GM21737 (cell line): Measurements from ENCODE around the gene USB1.

Source experiments
- ATAC-seq: cut with Tn5 transposase; IDR thresholded peaks from one replicate; pipeline ENCODE4 v1.9.1; 2021; ENCODE audit warnings: mild to moderate bottlenecking, moderate library complexity; ENCODE audit not compliant: unreplicated experiment

USB1 gene

DNA sequence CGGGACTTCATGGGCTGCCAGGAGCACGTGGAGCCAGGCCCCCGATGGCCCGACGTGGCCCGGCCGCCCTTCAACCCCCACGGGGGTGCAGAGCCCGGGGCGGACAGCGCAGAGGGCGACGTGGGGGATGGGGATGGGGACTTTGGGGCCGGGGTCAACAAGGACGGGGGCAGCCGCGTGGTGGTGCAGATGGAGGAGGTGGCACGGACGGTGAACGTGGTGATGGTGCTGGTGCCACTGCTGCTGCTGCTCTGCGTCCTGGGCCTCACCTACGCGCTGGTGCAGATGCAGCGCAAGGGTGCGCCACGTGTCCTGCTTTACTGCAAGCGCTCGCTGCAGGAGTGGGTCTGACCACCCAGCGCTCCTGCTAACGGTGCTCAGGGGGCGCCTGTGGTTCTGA lies 43.9 kb downstream of the USB1 start:
- ATAC-seq = no peak

GRCh38 chr16:58046054-58046881 lies 45.1 kb downstream of the USB1 start:
- no peak for ATAC-seq

DNA sequence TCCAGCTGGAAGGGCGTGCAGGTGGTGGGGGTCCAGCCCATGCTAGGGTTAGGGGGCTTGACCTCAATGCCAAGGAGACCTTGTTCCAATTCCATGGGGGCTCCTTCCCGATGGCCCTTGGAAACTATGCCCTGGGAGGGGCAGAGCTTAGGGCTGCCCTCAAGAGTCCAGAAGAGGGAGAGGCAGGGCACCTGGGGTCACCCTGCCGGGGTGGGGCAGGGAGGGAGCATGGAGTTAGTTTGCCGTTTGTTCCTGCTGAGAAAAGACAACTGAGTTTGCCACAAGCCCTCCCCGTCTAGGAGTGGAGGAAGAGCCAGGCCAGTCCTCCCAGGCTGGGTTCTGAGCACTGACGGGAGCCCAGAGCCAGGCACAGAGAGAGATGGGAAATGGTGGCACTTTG lies 45.7 kb downstream of the USB1 start:
- ATAC-seq = no peak

DNA sequence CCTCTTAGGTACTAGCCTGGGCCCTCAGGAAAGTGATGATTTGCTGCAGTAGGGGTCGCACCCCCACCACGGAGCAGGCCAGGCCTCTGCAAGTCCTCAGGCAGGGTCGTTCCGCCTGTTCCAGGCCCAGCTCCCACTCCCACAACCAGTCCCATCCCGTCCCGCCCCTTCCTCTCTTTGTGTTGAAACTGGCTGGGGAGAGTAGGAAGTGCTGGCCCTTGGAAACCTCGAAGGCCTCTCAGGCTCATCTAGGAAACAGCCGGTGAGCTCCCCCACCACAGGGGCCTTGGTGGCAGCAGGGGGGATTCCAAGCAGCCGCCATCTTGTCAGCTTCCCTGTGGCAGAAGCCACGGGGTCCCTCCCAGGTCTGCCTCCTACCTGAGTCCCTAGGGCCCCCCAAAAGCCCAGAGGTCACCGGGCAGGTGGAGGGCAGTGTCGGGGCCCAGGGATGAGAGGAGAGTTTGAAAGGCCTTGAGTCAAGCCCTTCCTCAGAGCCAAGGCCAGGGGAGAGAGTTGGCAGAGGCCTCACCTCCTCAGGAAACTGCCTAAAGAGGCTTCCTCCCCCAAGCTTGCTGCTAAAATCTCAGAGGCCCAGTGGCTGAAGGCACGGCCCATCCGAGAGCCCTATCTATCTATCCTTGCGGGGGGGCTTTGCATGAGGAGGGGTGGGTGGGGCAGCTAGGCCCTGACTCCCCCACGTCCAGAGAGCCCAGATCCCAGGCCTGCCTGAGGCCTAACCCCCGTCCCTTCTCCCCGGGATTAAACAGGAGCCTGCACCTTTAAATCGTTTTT lies 46.5 kb downstream of the USB1 start:
- ATAC-seq = no peak

GRCh38 chr16:58048494-58049231 lies 47.5 kb downstream of the USB1 start:
- no peak for ATAC-seq

GRCh38 chr16:58049232-58050185 lies 48.3 kb downstream of the USB1 start:
- no peak for ATAC-seq

GRCh38 chr16:58051296-58051695 lies 50.1 kb downstream of the USB1 start:
- ATAC-seq = no peak

- ATAC-seq = no peak
Observed at GRCh38 chr16:58051821-58052603, 50.8 kb downstream of the USB1 start.

DNA sequence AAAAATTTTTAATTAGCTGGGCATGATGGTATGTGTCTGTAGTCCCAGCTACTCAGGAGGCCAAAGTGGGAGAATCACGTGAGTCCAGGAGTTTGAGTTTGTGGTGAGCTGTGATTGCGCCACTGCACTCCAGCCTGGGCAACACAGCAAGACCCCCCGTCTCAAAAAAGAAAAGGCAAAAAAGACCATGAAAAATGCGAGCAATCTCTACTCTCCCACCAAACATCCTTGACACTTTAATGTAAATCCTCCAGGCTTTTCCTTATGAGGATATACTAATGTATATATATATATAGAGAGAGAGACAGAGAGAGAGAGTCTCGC lies 52.4 kb downstream of the USB1 start:
- ATAC-seq = no peak

DNA sequence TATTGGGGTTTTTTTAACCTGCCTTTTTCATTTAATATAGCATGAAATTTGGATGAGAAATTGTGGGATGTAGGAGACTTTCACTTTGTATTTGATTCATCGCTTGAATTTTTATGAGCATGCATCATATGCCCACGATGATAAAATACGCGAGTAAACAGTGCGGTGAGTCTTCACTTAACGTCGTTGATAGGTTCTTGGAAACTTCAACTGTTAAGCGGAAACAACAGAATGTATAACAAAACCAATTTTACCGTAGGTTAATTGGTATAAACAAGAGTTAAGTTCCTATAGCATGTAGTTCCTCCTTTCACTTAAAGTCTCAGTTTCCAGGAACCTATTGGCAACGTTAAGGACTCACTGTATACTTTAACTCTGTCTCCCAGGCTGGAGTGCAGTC lies 53.1 kb downstream of the USB1 start:
- ATAC-seq = no peak

- ATAC-seq = no peak
Observed at GRCh38 chr16:58056580-58056979, 55.4 kb downstream of the USB1 start.

DNA sequence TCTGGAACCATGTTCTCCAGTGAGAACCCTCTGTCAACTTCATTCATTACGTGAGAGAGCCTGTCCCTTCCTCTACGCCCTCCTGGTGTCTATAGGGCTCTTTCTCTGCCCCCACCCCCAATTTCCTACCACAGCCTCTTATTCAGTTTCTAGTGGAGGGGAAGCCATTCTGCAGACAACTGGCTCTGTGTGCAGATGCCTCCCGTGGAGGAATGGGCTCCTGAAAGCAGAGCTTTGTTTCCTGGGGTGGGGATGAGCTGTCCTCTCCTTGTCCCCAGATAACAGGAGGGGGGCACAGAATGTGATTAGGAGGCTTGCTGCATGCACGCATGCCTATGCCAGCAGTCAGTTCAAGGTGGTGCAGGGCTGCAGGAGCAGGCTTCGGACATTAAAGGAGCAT lies 55.9 kb downstream of the USB1 start:
- ATAC-seq = no peak

- no peak for ATAC-seq
Observed at GRCh38 chr16:58057784-58058183, 56.6 kb downstream of the USB1 start.

- ATAC-seq = no peak
Observed at GRCh38 chr16:58062821-58063220, 61.6 kb downstream of the USB1 start.

GRCh38 chr16:58063377-58064076 lies 62.3 kb downstream of the USB1 start:
- ATAC-seq = no peak

- ATAC-seq = no peak
Observed at GRCh38 chr16:58070585-58070984, 69.4 kb downstream of the USB1 start.
